NCI-H1436 (cell line): ENCODE results near the gene SNORC.
"Not testable (repeated sequence)": the region's sequence is repeated elsewhere in the genome, so short reads cannot be mapped to it uniquely, and the experiment has no call there.

Experiments used
- DNase-seq: peaks from one replicate; lab custom pipeline; 2025; lab: John Stamatoyannopoulos, UW

Gene SNORC

DNA sequence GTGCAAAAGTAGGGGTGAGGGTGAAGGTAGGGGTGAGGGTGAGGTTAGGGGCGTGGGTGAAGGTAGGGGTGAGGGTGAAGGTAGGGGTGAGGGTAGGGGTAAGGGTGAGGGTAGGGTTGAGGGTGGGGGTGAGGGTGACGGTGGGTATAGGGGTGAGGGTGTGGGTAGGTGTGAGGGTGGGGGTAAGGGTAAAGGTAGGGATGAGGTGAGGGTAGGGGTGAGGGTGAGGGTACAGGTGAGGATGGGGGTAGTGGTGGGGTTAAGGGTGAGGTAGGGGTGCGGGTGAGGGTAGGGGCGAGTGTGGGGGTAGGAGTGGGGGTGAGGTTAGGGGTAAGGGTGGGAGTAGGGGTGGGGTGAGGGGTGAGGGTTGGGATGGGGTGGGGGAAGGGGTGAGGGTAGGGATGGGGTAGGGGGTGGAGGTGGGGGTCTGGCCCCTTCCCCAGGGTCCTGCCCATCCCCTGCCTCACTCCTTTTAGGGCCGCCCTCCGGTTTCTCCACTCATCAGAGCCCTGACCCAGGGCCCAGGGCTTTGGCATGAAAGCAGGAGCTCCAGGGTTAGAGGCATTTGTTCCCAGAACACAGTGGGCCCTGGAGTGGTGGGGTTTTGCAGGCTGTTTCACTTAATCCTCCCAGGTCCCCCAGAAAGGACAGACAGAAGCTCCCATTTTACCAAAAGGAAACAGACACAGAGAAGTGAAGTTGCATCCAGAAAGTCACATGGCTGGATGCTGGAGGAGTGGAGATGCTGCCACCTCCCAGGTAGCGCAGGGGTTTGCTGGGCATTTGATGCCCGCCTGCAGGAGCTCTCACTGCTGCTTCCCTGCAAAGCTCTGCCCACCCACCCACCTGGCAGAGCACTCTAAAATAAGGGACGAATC, 26.9 kb downstream of the SNORC start:
- DNase-seq, result no peak

GRCh38 chr2:232897598-232898408, 27.7 kb downstream of the SNORC start:
- DNase-seq, result no peak

DNA sequence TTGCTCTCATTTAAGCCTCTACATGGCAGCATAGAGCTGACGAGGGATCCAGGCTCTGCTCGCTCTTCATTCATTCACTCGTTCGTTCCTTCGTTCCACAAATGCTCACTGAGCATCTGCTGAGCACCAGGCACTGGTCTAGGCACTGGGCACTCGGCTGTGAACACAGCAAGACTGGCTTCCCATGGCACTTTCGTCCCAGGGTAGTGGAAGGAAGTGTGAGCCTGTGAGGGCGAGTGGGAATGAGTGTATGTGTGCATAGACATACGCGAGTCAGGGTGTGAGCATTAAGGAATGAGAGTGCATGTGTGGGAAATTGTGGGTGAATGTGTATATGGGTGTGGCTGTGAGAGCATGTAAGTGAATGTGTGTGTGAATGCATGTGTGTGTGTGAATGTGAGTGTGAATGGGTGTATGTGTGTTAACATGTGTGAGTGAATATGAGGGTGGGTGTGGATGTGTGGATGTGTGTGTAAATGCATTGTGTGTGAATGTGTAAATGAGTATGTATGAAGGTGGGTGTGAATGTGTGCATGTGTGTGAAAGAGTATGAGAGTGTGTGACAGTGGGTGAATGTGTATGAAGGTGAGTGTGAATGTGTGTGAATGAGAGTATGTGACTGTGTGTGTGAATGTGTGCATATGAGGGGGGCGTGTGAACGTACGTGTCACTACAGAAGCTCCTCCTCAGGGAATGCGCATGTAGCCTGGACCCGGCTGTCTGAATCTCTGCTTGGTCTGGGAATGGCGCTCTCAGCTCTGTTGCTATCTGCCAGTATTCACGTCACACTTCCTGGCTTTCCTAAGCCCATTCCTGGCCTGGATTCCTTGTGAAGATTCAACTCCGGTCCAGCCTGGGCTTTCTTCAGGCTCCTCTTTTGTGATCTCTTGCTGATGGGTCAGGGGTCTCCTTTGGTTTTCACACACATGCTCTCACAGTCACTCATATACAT, 28.8 kb downstream of the SNORC start:
- DNase-seq, result no peak

- no peak for DNase-seq
These were observed 31.0 kb downstream of the SNORC start for GRCh38 chr2:232900811-232901735.

GRCh38 chr2:232901736-232902578, 31.9 kb downstream of the SNORC start:
- DNase-seq, result no peak

DNA sequence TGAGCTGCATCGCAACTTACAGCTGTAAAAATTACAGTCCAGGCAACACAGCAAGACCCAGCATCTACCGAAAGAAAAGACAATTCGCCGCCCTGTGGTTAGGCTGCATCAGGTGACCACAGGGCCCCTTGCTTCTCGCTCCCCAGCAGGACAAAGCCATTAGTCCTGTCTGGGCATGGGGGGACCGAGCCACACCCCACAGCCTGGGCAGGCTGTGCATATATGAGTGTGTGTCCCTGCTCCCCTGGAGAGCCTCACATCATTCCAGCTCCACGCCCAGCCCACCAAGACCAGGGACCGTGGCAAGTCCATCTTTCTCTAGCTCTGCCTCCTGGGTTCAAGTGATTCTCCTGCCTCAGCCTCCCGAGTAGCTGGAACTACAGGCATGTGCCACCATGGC, 33.9 kb downstream of the SNORC start:
- no peak for DNase-seq

GRCh38 chr2:232906867-232907717, 37.0 kb downstream of the SNORC start:
- DNase-seq, result not testable (repeated sequence)

DNA sequence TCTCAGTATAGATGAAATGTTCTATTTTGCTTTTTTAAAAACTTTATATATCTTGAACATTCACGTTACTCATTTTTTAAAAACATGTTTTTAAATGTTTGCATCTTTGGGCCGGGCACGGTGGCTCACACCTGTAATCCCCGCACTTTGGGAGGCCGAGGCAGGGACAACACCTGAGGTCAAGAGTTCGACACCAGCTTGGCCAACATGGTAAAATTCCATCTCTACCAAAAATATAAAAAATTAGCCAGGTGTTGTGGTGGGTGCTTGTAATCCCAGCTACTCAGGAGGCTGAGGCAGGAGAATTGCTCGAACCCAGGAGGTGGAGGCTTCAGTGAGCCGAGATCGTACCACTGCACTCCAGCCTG, 37.6 kb downstream of the SNORC start:
- not testable (repeated sequence) for DNase-seq

DNA sequence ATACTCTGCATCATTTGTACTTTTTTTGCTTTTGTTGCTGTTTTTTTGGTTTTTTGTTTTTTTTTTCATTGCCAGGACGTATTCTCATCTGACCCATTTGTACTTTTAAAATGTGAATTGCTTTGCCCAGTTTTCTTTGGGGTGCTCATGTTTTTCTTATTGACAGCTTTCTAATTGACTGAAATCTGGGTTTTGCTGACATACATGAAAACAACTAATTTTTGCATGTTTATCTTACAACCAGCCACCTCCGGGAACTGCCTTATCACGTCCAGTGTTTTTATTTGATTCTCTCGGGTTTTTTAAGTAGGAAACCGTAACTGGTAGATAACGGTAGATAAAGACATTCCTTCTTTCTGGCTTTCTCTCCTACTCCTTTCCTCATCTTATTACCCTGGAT, 38.6 kb downstream of the SNORC start:
- no peak for DNase-seq

DNA sequence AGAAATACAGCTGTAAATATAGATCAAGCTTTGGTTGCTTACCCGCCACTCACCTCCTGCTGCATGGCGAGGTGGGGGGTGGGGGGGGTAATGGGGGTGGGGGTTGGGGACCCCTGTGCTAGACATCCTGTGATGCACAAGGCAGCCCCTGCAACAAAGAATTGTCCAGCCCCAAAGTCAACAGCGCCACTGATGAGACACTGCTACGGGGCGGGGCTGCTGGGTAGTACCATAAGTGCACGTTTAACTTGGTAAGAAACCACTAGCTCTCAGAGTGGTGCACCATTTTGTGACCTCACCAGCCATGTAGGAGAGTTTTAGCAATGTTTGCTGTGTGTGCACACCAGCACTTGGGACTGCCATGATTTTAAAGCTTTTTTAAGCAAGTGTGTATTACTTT, 40.3 kb downstream of the SNORC start:
- DNase-seq, result no peak

- DNase-seq, result no peak
These were observed 41.7 kb downstream of the SNORC start for GRCh38 chr2:232911712-232912277.

DNA sequence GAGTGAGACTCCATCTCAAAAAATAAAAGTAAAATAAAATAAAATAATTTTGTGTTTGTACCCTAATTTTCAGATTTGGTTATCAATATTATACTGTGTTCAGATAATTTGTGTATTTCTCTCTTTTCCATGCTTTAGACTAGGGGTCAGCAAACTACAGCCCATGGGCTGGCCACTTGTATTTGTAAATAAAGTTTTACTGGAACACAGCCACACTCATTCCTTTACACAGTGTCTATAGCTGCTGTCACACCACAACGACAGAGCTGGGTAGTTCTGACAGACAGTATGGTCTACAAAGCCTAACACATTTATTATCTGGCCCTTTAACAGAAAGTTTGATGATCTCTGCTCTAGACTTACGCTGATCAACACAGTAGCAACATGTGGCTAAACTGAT, 43.8 kb downstream of the SNORC start:
- no peak for DNase-seq

- DNase-seq, result no peak
These were observed 49.1 kb downstream of the SNORC start for GRCh38 chr2:232919141-232919540.

DNA sequence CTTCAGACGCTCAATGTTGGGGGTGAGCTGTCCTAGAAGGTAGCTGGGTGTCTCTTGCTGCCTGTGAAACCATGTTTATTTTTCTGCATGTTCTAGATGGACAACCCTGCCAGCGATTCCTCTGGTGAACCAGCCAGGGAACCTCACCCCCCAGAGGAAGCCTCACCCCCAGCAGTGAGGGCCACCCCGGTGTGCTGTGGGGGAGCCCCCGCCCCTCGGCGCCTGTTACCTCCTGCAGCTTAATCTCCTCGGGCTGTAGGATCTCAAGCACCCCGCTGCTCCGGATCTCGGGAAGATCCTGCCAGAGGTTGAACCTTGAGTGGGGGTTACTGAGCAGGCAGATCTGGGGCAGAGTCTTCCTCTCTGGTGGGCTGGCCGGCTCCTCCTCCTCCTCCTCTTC, 50.0 kb downstream of the SNORC start:
- DNase-seq, result no peak

DNA sequence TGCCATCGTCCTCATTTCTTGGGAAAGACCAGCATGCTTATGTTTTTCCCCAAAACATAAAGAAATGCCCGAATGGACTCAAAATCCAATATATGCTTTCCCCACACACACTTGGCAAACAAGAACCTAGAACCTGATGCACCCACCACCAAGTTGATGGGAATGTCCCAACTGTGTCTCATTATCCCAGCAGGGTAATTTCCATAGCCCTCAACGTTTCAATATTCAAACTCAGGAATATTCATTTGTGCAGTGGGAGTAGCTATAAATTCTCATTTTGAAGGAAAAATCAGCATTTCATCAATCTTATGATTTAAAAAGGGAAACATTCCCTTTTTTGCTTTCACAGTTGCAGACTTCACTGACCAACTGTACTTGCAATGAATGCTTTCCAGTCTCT, 50.7 kb downstream of the SNORC start:
- no peak for DNase-seq

GRCh38 chr2:232924433-232924832, 54.4 kb downstream of the SNORC start:
- no peak for DNase-seq

DNA sequence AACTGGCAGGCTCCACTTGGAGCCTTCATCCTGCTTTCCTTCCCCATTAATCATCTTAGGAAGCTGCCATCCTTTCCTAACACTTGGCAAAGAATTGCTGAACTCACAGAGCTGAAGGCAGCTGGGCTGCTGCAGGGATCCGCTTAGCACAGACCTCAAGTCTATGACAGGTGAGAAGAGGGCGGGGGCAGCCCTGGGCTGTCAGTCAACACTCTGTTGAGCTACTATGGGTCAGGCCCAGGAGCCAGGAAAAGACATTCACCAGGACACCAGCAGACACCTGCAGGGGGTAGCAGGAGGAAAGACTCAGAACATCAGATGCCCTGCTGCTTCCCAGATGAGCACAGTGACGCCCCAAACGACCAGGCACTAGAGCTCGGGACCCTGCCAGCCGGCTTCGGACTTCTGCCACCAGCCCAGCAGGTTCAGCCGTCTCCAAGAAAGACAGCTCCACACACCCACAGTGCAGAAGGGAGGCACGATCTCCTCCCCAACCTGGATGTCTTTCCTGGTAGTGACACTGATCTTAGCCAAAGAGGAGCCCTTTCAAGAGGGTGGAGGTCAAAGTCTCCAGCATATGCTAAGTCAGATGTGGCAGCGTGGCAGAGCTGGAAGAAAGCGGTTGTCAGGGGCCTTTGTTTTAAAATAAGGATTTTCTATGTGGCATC, 55.2 kb downstream of the SNORC start:
- DNase-seq, result no peak

- DNase-seq, result no peak
These were observed 55.7 kb downstream of the SNORC start for GRCh38 chr2:232925821-232926156.
